CD14-positive monocyte (primary cell): ENCODE data around the gene NAPB. TPM values are rescaled to one million over a fixed set of nuclear protein-coding genes. Genes with fewer than 3 reads are reported as not detected.

Experiments used
- DNase-seq, 3 donors: peaks; one replicate each; pipeline ENCODE4 v3.0.0-alpha.2; 2011 to 2022
- H2AFZ ChIP-seq: 2 replicates; pipeline ENCODE4 v1.6.0; 2012; ENCODE audit warnings: mild to moderate bottlenecking, low read depth, low read length, inconsistent platforms; ENCODE audit not compliant: insufficient read depth, poor library complexity, severe bottlenecking
- H3K27ac ChIP-seq, 2 donors: 1 replicate in 1 of 2; 2 replicates in 1 of 2; pipeline ENCODE4 v1.5.1; 2012 to 2013; ENCODE audit warnings: low read length in 2 of 2, control low read depth in 1 of 2, inconsistent platforms in 1 of 2, low read depth in 1 of 2, mild to moderate bottlenecking in 1 of 2
- H3K27me3 ChIP-seq, 2 donors: one replicate each; pipeline versions ENCODE4 v1.6.0 to v1.6.1; 2011 to 2013; ENCODE audit warnings: low read length in 2 of 2; ENCODE audit not compliant: control insufficient read depth in 2 of 2, insufficient read depth in 2 of 2
- H3K36me3 ChIP-seq, 2 donors: replicated peaks in 1 of 2; 1 replicate in 1 of 2; 2 replicates in 1 of 2; pipeline versions ENCODE4 v1.5.1 to v1.6.1; 2012 to 2013; ENCODE audit warnings: low read length in 2 of 2, control low read depth in 1 of 2, inconsistent platforms in 1 of 2, mild to moderate bottlenecking in 1 of 2; ENCODE audit not compliant: insufficient read depth in 2 of 2, control insufficient read depth in 1 of 2
- H3K4me1 ChIP-seq, 2 donors: 1 replicate in 1 of 2; 2 replicates in 1 of 2; pipeline versions ENCODE4 v1.5.1 to v1.6.1; 2012 to 2013; ENCODE audit warnings: low read length in 2 of 2, control low read depth in 1 of 2, inconsistent platforms in 1 of 2, mild to moderate bottlenecking in 1 of 2, moderate library complexity in 1 of 2; ENCODE audit not compliant: insufficient read depth in 2 of 2, control insufficient read depth in 1 of 2
- H3K4me2 ChIP-seq: replicated peaks from 2 replicates; pipeline ENCODE3; 2012; ENCODE audit warnings: low read length, moderate library complexity, mild to moderate bottlenecking; ENCODE audit not compliant: poor library complexity, severe bottlenecking; ENCODE audit errors: extremely low read depth
- H3K4me3 ChIP-seq, 3 experiments: fragments of 200-600 bp in 1 of 3; sonication (generic) in 1 of 3; replicated peaks in 1 of 3; 1 replicate in 2 of 3; 2 replicates in 1 of 3; pipeline ENCODE4 v1.5.1; 2011 to 2013; ENCODE audit warnings: low read length in 3 of 3, mild to moderate bottlenecking in 3 of 3, control low read depth in 2 of 3, low read depth in 2 of 3, inconsistent platforms in 1 of 3, moderate library complexity in 1 of 3
- H3K79me2 ChIP-seq: 2 replicates; pipeline ENCODE4 v1.6.0; 2012; ENCODE audit warnings: mild to moderate bottlenecking, control low read depth, inconsistent platforms, low read length, moderate library complexity; ENCODE audit not compliant: insufficient read depth
- H3K9ac ChIP-seq: 2 replicates; pipeline ENCODE4 v1.6.0; 2017; ENCODE audit warnings: low read length, mild to moderate bottlenecking; ENCODE audit not compliant: insufficient read depth, poor library complexity, severe bottlenecking
- H3K9me3 ChIP-seq, 2 donors: replicated peaks in 1 of 2; 1 replicate in 1 of 2; 2 replicates in 1 of 2; pipeline versions ENCODE4 v1.5.1 to v1.6.1; 2012 to 2013; ENCODE audit warnings: low read length in 2 of 2, control low read depth in 1 of 2; ENCODE audit not compliant: control insufficient read depth in 1 of 2, insufficient read depth in 1 of 2
- H4K20me1 ChIP-seq: 2 replicates; pipeline ENCODE4 v1.6.0; 2012; ENCODE audit warnings: mild to moderate bottlenecking, low read length, control low read depth, moderate library complexity; ENCODE audit not compliant: insufficient read depth
- H3K27ac Mint-ChIP-seq, 7 donors: one replicate each; pipeline ENCODE4 v1.8.0; 2020; ENCODE audit warnings: mild to moderate bottlenecking in 7 of 7, mixed read lengths in 7 of 7, moderate library complexity in 6 of 7, inconsistent platforms in 2 of 7
- H3K27me3 Mint-ChIP-seq, 3 donors: one replicate each; pipeline ENCODE4 v1.8.0; 2021 to 2022; ENCODE audit warnings: low read depth in 3 of 3, mild to moderate bottlenecking in 3 of 3, mixed read lengths in 3 of 3, moderate library complexity in 3 of 3, inconsistent platforms in 1 of 3
- H3K36me3 Mint-ChIP-seq, 2 donors: one replicate each; pipeline ENCODE4 v1.8.0; 2020; ENCODE audit warnings: mixed read lengths in 2 of 2, inconsistent platforms in 1 of 2, mild to moderate bottlenecking in 1 of 2
- H3K4me1 Mint-ChIP-seq: one replicate; pipeline ENCODE4 v1.8.0; 2020; ENCODE audit warnings: mild to moderate bottlenecking, mixed read lengths
- H3K4me3 Mint-ChIP-seq, 2 donors: one replicate each; pipeline ENCODE4 v1.8.0; 2020; ENCODE audit warnings: mild to moderate bottlenecking in 2 of 2, mixed read lengths in 2 of 2, moderate library complexity in 1 of 2
- H3K9me3 Mint-ChIP-seq, 7 donors: one replicate each; pipeline ENCODE4 v1.8.0; 2020 to 2022; ENCODE audit warnings: mixed read lengths in 7 of 7, mild to moderate bottlenecking in 6 of 7, moderate library complexity in 6 of 7, inconsistent platforms in 2 of 7
- CTCF ChIP-seq: fragments of 200-600 bp; IDR thresholded peaks from one replicate; pipeline ENCODE4 v1.8.0; 2022; ENCODE audit warnings: antibody characterized with exemption, mild to moderate bottlenecking
- WGBS: methylation state at CpG from one replicate; pipeline ENCODE4 v1.1.5; 2013; ENCODE audit warnings: missing lambda C conversion rate; ENCODE audit not compliant: insufficient coverage; 5-methylcytosine and 5-hydroxymethylcytosine counted together
- intact Hi-C, 2 donors: fragments of 100-400 bp; cut with micrococcal nuclease; formaldehyde crosslinking; loops; one replicate each; pipeline versions ENCODE4 v1.15.0 to v1.15.1; 2023
- polyA plus RNA-seq, 3 donors: library from polyadenylated mRNA; depleted of rRNA in 1 of 3; unstranded in 2 of 3; stranded (reverse) in 1 of 3; fragments of 300-500 nt in 2 of 3; fragments of >200 nt in 1 of 3; fragmentation: Illumina TruSeq in 2 of 3; gene quantifications; 1 replicate in 2 of 3; 2 replicates in 1 of 3; pipeline ENCODE4 v1.2.3, GENCODE V29; 2012 to 2021

Gene NAPB
- polyA plus RNA-seq, 3 donors, result 2.4 to 6.3 (median 2.6) TPM

- Histone ChIP-seq H3K27ac (no peak overlapping the region), H2AFZ (no peak overlapping the region), H3K27me3 (no peaks in the 10 kb centered on the region), H3K9ac (no peak overlapping the region), H4K20me1 (no peaks in the 10 kb centered on the region), H3K4me2 (no peak overlapping the region), H3K36me3 (no peaks in the 10 kb centered on the region), H3K4me1 (peaks cover 0 to 5% of the 10 kb centered on the region in 2 donors), H3K9me3 (no peaks in the 10 kb centered on the region), H3K79me2 (no peaks in the 10 kb centered on the region), H3K4me3 (no peak overlapping the region)
- H3K27me3 Mint-ChIP-seq, result peaks cover 2 to 10% (median 3%) of the 10 kb centered on the region in 3 donors
- H3K36me3 Mint-ChIP-seq, result no peaks in the 10 kb centered on the region
- no peak overlapping the region for H3K27ac Mint-ChIP-seq
- peak; percentile 59 for TF ChIP-seq CTCF
- intact Hi-C loops, result no loop called here
- peaks cover 8% of the 10 kb centered on the region for H3K4me1 Mint-ChIP-seq
- H3K4me3 Mint-ChIP-seq, result no peak overlapping the region
- 96% methylated on average over 6 of the region's 8 CpGs for WGBS
- peak; percentile 12 to 33 (median 16) for DNase-seq
- H3K9me3 Mint-ChIP-seq, result no peaks in the 10 kb centered on the region
These were observed 25.2 kb upstream of the NAPB start for GRCh38 chr20:23446505-23446904.

- Mint-ChIP-seq H3K4me1 (peaks cover 8% of the 10 kb centered on the region), H3K4me3 (no peak overlapping the region), H3K36me3 (no peaks in the 10 kb centered on the region), H3K27me3 (peaks cover 2 to 10% (median 6%) of the 10 kb centered on the region in 3 donors), H3K27ac (no peak overlapping the region), H3K9me3 (no peaks in the 10 kb centered on the region)
- H3K36me3 ChIP-seq, result no peaks in the 10 kb centered on the region
- no peak overlapping the region for H2AFZ ChIP-seq
- H3K79me2 ChIP-seq, result no peaks in the 10 kb centered on the region
- no peak overlapping the region for H3K4me2 ChIP-seq
- no peak overlapping the region for H3K9ac ChIP-seq
- DNase-seq, result peak in 1 of 3 donors; percentile 17
- 97% methylated on average over 7 of the region's 7 CpGs for WGBS
- peaks cover 0 to 5% of the 10 kb centered on the region in 2 donors for H3K4me1 ChIP-seq
- no peak overlapping the region for H3K27ac ChIP-seq
- H4K20me1 ChIP-seq, result no peaks in the 10 kb centered on the region
- no peaks in the 10 kb centered on the region for H3K9me3 ChIP-seq
- no peak overlapping the region for H3K4me3 ChIP-seq
- TF ChIP-seq CTCF, result no peak
- intact Hi-C loops, result no loop called here
- no peaks in the 10 kb centered on the region for H3K27me3 ChIP-seq
These were observed 24.4 kb upstream of the NAPB start for GRCh38 chr20:23445596-23446217.
